A549 (cell line): ENCODE data around the gene DLGAP1.
A peak's percentile ranks its signal among the peaks of the same experiment; 100 is the strongest.

ENCODE experiments used
- CHD4 ChIP-seq: fragments of 200-600 bp; sonication (generic); IDR thresholded peaks from 2 replicates; pipeline ENCODE4 v1.6.1; 2016; ENCODE audit warnings: antibody characterized with exemption, mild to moderate bottlenecking, borderline replicate concordance
- EHF ChIP-seq: fragments of 250-450 bp; sonication (Bioruptor Pico); IDR thresholded peaks from 2 replicates; pipeline ENCODE4 v1.5.0; 2020; ENCODE audit warnings: mild to moderate bottlenecking
- HEYL ChIP-seq: fragments of 250-450 bp; sonication (Bioruptor Pico); IDR thresholded peaks from 2 replicates; pipeline ENCODE4 v1.8.0; 2021; ENCODE audit warnings: mild to moderate bottlenecking, moderate library complexity
- NR3C1 ChIP-seq: fragments of >200 bp; sonication (Bioruptor Twin); formaldehyde crosslinking; IDR thresholded peaks from 3 replicates; pipeline ENCODE4 v1.6.1; 2017
- POLR2A ChIP-seq: IDR thresholded peaks from 2 replicates; pipeline ENCODE4 v1.6.1; 2012; ENCODE audit warnings: mild to moderate bottlenecking, low read length
- RAD21 ChIP-seq, 2 experiments: fragments of >200 bp in 1 of 2; sonication (Bioruptor Twin) in 1 of 2; formaldehyde crosslinking in 1 of 2; IDR thresholded peaks in 1 of 2; conservative IDR thresholded peaks in 1 of 2; 2 replicates in 1 of 2; 3 replicates in 1 of 2; pipeline ENCODE4 v1.6.1; 2012 to 2018; ENCODE audit warnings: inconsistent platforms in 1 of 2
- TF ChIP-seq, protein P1 (sequence below): fragments of >200 bp; sonication (Bioruptor Twin); formaldehyde crosslinking; IDR thresholded peaks from 3 replicates; pipeline ENCODE4 v1.5.1; 2016
- TF ChIP-seq, protein P2 (sequence below): fragments of >200 bp; sonication (Bioruptor Twin); formaldehyde crosslinking; IDR thresholded peaks from 2 replicates; pipeline ENCODE4 v1.6.1; 2016

DNA sequence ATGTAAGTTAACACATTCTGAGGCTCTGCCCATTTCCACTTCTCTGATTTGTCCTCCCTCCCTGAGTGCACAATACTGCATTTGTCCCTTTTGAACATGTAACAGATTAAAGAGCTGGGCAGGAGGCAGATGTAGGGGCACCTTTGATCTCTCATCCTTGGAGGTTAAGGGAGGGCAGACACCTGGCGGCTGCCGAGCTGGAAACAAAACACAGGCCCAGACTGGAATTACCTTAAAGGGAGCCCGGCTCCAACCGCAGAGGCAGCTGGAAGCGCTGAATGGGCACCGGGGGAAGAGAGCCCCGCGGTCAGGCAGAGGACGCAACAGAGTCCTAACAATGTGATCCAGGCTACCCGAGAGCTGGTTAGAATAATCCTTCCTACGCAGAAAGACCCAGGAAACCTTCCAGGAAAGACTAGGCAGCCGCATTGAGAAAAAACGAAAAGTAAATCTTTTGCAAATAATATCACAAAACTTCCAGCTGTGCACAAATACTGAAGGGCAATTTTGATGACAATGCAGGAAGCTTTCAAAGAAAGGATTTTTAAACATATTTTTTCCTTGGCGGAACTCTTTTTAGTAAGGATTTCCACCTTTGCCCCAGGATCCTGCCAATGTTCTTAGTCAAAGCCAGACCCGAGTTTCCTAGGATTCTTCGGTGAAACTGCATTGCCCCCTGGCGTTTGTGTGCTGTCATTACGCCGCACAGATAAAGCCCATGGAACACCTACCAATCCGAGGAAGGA, 789.2 kb downstream of the DLGAP1 start:
- TF ChIP-seq, protein P1, sequence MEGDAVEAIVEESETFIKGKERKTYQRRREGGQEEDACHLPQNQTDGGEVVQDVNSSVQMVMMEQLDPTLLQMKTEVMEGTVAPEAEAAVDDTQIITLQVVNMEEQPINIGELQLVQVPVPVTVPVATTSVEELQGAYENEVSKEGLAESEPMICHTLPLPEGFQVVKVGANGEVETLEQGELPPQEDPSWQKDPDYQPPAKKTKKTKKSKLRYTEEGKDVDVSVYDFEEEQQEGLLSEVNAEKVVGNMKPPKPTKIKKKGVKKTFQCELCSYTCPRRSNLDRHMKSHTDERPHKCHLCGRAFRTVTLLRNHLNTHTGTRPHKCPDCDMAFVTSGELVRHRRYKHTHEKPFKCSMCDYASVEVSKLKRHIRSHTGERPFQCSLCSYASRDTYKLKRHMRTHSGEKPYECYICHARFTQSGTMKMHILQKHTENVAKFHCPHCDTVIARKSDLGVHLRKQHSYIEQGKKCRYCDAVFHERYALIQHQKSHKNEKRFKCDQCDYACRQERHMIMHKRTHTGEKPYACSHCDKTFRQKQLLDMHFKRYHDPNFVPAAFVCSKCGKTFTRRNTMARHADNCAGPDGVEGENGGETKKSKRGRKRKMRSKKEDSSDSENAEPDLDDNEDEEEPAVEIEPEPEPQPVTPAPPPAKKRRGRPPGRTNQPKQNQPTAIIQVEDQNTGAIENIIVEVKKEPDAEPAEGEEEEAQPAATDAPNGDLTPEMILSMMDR: peak; percentile 76
- TF ChIP-seq EHF (CRISPR knock-in tag) (peak; percentile 22; the same call in 1 of the 2 replicates), NR3C1 (no peak), CHD4 (no peak), RAD21 (conservative IDR thresholded peaks at IDR 0.05 in 1 of 2, IDR thresholded peaks at IDR 0.05 in 1 of 2) (peak; percentile 92 to 95), POLR2A (no peak), HEYL (no peak)
- TF ChIP-seq, protein P2, sequence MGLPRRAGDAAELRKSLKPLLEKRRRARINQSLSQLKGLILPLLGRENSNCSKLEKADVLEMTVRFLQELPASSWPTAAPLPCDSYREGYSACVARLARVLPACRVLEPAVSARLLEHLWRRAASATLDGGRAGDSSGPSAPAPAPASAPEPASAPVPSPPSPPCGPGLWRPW: no peak
